Activated naive CD8-positive, alpha-beta T cell treated with anti-CD3 and anti-CD28 coated beads, Interleukin-2, amount 10 ng/mL, durations not matched to agents 7 days and 5 days (primary cell): ENCODE data around the gene ZHX3. TPM values are rescaled to one million over a fixed set of nuclear protein-coding genes. Genes with fewer than 3 reads are reported as not detected.

Source experiments
- ATAC-seq: fragments of 150-1000 bp; cut with Tn5 transposase; one replicate; pipeline ENCODE4 v1.10.0; 2021; ENCODE audit warnings: low read depth, moderate library complexity
- POLR2A ChIA-PET: fragments of 350-600 bp; sonication (Branson Sonifier 250); formaldehyde crosslinking; loops from one replicate; lab custom pipeline; 2021; ENCODE audit warnings: antibody characterized with exemption; lab: Charles Lee
- DNase-seq: peaks from one replicate; pipeline ENCODE4 v3.0.0; 2021
- H3K27ac Mint-ChIP-seq: one replicate; pipeline ENCODE4 v1.8.0; 2022; ENCODE audit warnings: mild to moderate bottlenecking, mixed read lengths
- H3K27me3 Mint-ChIP-seq: one replicate; pipeline ENCODE4 v1.8.0; 2022; ENCODE audit warnings: mild to moderate bottlenecking, moderate library complexity, mixed read lengths
- H3K36me3 Mint-ChIP-seq: one replicate; pipeline ENCODE4 v1.8.0; 2021; ENCODE audit warnings: mild to moderate bottlenecking, mixed read lengths
- H3K4me1 Mint-ChIP-seq: one replicate; pipeline ENCODE4 v1.8.0; 2021; ENCODE audit warnings: mixed read lengths
- H3K4me3 Mint-ChIP-seq: one replicate; pipeline ENCODE4 v1.8.0; 2022; ENCODE audit warnings: mild to moderate bottlenecking, moderate library complexity, mixed read lengths
- H3K9me3 Mint-ChIP-seq: one replicate; pipeline ENCODE4 v1.8.0; 2021; ENCODE audit warnings: mixed read lengths
- total RNA-seq, 2 experiments: library from RNA; stranded (reverse); gene quantifications; one replicate each; pipeline ENCODE4 v1.2.3, GENCODE V29; 2021

Gene ZHX3
- total RNA-seq, 2 experiments from 2014 or later, result 12.3 to 17.1 TPM

DNA sequence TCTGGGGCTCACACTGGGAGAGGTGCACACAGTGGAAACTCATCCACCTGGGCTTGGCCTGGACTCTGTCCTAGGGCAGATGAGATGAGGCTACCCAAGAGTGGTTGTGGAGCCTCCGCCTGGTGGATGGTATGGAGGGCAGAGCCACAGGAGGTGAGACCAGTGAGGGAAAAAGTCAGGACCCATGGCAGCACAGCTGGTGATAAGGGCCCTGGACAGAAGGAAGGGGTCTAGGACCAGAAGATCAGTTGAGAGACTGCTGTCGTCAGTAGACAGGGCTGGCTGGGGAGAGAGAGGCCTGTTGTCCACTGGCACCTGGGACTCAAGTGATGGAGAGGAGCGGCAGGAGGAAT lies 150.4 kb downstream of the ZHX3 start:
- Mint-ChIP-seq H3K4me3 (no peak overlapping the region), H3K9me3 (no peaks in the 10 kb centered on the region), H3K27me3 (no peaks in the 10 kb centered on the region), H3K27ac (peak overlapping the region; percentile 68), H3K36me3 (peaks cover 55% of the 10 kb centered on the region), H3K4me1 (peaks cover 52% of the 10 kb centered on the region)
- POLR2A ChIA-PET, result interaction anchor here (0.8 to 5.4 kb wide), 4 partner anchors 9 to 26 kb away, joined by 3 to 36 read pairs (median 3); no protein-coding TSS in a partner anchor
- DNase-seq, result peak; percentile 24
- no peak for ATAC-seq

- no peaks in the 10 kb centered on the region for H3K27me3 Mint-ChIP-seq
Observed at GRCh38 chr20:41166201-41167117, 151.1 kb downstream of the ZHX3 start.

DNA sequence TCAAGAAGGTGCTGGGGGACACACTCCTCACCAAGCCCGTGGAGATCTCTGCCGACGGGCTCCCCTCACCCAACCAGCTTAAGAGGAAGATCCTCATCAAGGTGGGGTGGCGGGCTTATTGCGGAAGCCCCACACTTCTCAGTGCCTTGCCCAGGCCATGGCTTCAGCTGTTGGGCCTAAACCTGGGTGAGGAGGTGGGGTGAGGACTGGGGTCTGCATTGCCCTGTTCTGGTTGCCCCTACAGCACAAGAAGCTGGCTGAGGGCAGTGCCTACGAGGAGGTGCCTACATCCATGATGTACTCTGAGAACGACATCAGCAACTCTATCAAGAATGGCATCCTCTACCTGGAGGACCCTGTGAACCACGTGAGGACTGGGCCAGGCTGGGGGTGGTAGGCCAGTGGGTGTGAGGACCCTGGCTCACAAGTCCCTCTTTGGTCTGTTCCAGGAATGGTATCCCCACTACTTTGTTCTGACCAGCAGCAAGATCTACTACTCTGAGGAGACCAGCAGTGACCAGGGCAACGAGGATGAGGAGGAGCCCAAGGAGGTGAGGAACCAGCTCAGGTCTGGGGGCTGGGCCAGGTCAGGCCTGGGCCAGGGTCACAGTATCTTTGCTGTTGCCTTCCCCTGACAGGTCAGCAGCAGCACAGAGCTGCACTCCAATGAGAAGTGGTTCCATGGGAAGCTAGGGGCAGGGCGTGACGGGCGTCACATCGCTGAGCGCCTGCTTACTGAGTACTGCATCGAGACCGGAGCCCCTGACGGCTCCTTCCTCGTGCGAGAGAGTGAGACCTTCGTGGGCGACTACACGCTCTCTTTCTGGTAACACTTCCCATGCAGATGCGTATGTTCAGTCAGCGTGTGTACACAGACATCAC lies 152.3 kb downstream of the ZHX3 start:
- H3K36me3 Mint-ChIP-seq, result peaks cover 56% of the 10 kb centered on the region
- DNase-seq (no peak), ATAC-seq (no peak)
- H3K4me3 Mint-ChIP-seq, result no peak overlapping the region
- POLR2A ChIA-PET, result interaction anchor here (0.6 to 1.5 kb wide), 4 partner anchors 23 to 27 kb away, joined by 3 to 4 read pairs (median 3); no protein-coding TSS in a partner anchor
- H3K4me1 Mint-ChIP-seq, result peaks cover 62% of the 10 kb centered on the region
- H3K27ac Mint-ChIP-seq, result no peak overlapping the region
- H3K9me3 Mint-ChIP-seq, result no peaks in the 10 kb centered on the region
- no peaks in the 10 kb centered on the region for H3K27me3 Mint-ChIP-seq

More at GRCh38 chr20:41166201-41167117, 151.1 kb downstream of the ZHX3 start:
- H3K36me3 Mint-ChIP-seq, result peaks cover 54% of the 10 kb centered on the region
- peak; percentile 22 for DNase-seq
- ATAC-seq, result no peak
- H3K4me1 Mint-ChIP-seq, result peaks cover 53% of the 10 kb centered on the region
- H3K27ac Mint-ChIP-seq, result peak overlapping the region; percentile 68
- no peaks in the 10 kb centered on the region for H3K9me3 Mint-ChIP-seq
- POLR2A ChIA-PET, result interaction anchor here (1.0 to 5.4 kb wide), 4 partner anchors 8 to 27 kb away, joined by 3 to 36 read pairs (median 4); no protein-coding TSS in a partner anchor
- H3K4me3 Mint-ChIP-seq, result no peak overlapping the region

DNA sequence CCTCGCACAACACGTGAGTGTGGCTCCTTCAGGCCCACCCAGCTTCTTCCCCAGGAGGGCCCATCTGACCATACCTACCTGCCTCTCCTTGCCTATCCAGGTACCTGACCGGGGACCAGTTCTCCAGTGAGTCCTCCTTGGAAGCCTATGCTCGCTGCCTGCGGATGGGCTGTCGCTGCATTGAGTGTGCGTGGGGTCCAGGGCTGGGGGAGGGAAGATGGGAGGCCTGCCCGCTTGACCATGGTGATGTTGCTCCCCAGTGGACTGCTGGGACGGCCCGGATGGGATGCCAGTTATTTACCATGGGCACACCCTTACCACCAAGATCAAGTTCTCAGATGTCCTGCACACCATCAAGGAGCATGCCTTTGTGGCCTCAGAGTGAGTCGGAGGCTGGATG lies 153.7 kb downstream of the ZHX3 start:
- Mint-ChIP-seq H3K4me1 (peaks cover 70% of the 10 kb centered on the region), H3K9me3 (no peaks in the 10 kb centered on the region), H3K27ac (no peak overlapping the region), H3K4me3 (no peak overlapping the region), H3K36me3 (peaks cover 66% of the 10 kb centered on the region), H3K27me3 (no peaks in the 10 kb centered on the region)
- ATAC-seq (no peak), DNase-seq (no peak)
- POLR2A ChIA-PET, result interaction anchor here (1.2 to 15.7 kb wide), 2 partner anchors 9 to 22 kb away, joined by 4 to 505 read pairs; partner anchors contain the start of gene PLCG1

- Mint-ChIP-seq H3K27ac (peak overlapping the region; percentile 78), H3K4me1 (peaks cover 73% of the 10 kb centered on the region), H3K27me3 (no peaks in the 10 kb centered on the region), H3K4me3 (peak overlapping the region; percentile 62), H3K9me3 (no peaks in the 10 kb centered on the region), H3K36me3 (peaks cover 69% of the 10 kb centered on the region)
- DNase-seq, result no peak
- POLR2A ChIA-PET, result interaction anchor here (0.7 to 15.7 kb wide), 3 partner anchors 8 to 20 kb away, joined by 4 to 505 read pairs (median 8); partner anchors contain the start of gene PLCG1
- no peak for ATAC-seq
Observed at GRCh38 chr20:41162396-41162795, 155.1 kb downstream of the ZHX3 start.

DNA sequence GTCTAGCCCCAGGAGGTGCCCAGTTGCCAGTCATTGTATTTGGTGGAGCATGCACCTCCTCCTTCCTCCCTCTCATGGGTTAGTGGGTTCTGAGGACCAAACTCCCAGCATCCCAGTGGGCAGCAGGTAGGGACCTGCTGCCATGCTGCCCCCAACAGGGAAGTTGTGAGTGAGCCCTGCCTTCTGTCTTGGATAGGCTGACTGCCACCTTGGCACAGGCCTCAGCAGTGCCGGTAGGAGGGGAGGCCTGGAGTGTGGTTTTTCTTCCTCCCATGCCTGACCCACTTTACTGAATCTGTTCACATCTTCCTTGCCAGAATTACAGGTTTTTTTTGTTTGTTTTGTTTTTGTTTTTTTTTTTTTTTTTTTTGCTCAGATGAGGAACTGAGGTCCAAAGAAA lies 155.6 kb downstream of the ZHX3 start:
- H3K4me3 Mint-ChIP-seq, result peak overlapping the region; percentile 62
- POLR2A ChIA-PET, result interaction anchor here (0.7 to 15.7 kb wide), 2 partner anchors 10 to 20 kb away, joined by 8 to 505 read pairs; partner anchors contain the start of gene PLCG1

DNA sequence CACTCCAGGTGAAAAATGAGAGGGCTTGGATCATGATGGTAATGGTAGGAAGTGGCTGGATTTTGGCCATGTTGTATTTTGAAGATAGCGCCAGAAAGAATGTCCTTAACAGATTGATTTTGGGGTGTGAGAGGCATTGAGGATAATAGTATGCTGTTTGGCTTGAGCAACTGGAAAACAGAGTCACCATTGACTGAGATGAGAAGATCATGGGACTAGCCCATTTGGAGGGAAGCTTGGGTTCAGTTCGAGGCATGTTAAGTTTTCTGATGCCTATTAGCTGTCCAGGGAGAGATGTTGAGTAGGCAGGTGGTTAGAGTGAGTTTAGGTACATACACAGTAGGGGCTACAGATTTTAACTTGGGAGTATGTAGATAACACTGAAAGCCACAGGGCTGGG lies 156.8 kb downstream of the ZHX3 start:
- POLR2A ChIA-PET, result interaction anchor here (1.3 to 15.7 kb wide), 3 partner anchors 12 to 19 kb away, joined by 3 to 505 read pairs (median 5); partner anchors contain the start of gene PLCG1
- Mint-ChIP-seq H3K4me3 (peak overlapping the region; percentile 91), H3K9me3 (no peaks in the 10 kb centered on the region), H3K36me3 (peaks cover 56% of the 10 kb centered on the region), H3K27me3 (no peaks in the 10 kb centered on the region), H3K4me1 (peaks cover 75% of the 10 kb centered on the region), H3K27ac (peak overlapping the region; percentile 99)
- ATAC-seq (no peak), DNase-seq (no peak)

More for the DNA sequence above, 155.6 kb downstream of the ZHX3 start:
- ATAC-seq (no peak), DNase-seq (no peak)
- H3K27me3 Mint-ChIP-seq, result no peaks in the 10 kb centered on the region
- no peaks in the 10 kb centered on the region for H3K9me3 Mint-ChIP-seq
- H3K27ac Mint-ChIP-seq, result peak overlapping the region; percentile 76
- peaks cover 72% of the 10 kb centered on the region for H3K4me1 Mint-ChIP-seq
- peaks cover 64% of the 10 kb centered on the region for H3K36me3 Mint-ChIP-seq

- Mint-ChIP-seq H3K4me3 (peak overlapping the region; percentile 91), H3K27ac (peak overlapping the region; percentile 99), H3K27me3 (no peaks in the 10 kb centered on the region), H3K9me3 (no peaks in the 10 kb centered on the region), H3K4me1 (peaks cover 80% of the 10 kb centered on the region), H3K36me3 (peaks cover 50% of the 10 kb centered on the region)
- ATAC-seq, result no peak
- POLR2A ChIA-PET, result interaction anchor here (0.6 to 15.7 kb wide), 5 partner anchors 9 to 178 kb away, joined by 3 to 505 read pairs (median 5); partner anchors contain the start of gene PLCG1
- DNase-seq, result no peak
Observed at GRCh38 chr20:41159547-41159946, 158.0 kb downstream of the ZHX3 start.

- peak overlapping the region; percentile 91 for H3K4me3 Mint-ChIP-seq
- H3K4me1 Mint-ChIP-seq, result peaks cover 82% of the 10 kb centered on the region
- ATAC-seq (no peak), DNase-seq (no peak)
- H3K9me3 Mint-ChIP-seq, result no peaks in the 10 kb centered on the region
- H3K27ac Mint-ChIP-seq, result peak overlapping the region; percentile 99
- H3K36me3 Mint-ChIP-seq, result peaks cover 45% of the 10 kb centered on the region
- H3K27me3 Mint-ChIP-seq, result no peaks in the 10 kb centered on the region
- POLR2A ChIA-PET, result interaction anchor here (1.1 to 15.7 kb wide), 5 partner anchors 11 to 74 kb away, joined by 3 to 505 read pairs (median 11); partner anchors contain the start of gene PLCG1
Observed at GRCh38 chr20:41158082-41158625, 159.4 kb downstream of the ZHX3 start.

- Mint-ChIP-seq H3K4me1 (peaks cover 92% of the 10 kb centered on the region), H3K36me3 (peaks cover 37% of the 10 kb centered on the region), H3K9me3 (no peaks in the 10 kb centered on the region), H3K27ac (peak overlapping the region; percentile 99), H3K27me3 (no peaks in the 10 kb centered on the region), H3K4me3 (peak overlapping the region; percentile 91)
- no peak for ATAC-seq
- POLR2A ChIA-PET, result interaction anchor here (1.1 to 15.7 kb wide), 3 partner anchors 7 to 13 kb away, joined by 3 to 505 read pairs (median 4); partner anchors contain the start of gene PLCG1
- no peak for DNase-seq
Observed at GRCh38 chr20:41155261-41155660, 162.3 kb downstream of the ZHX3 start.

- Mint-ChIP-seq H3K36me3 (peaks cover 31% of the 10 kb centered on the region), H3K4me1 (peaks cover 90% of the 10 kb centered on the region), H3K27ac (peak overlapping the region; percentile 99), H3K9me3 (no peaks in the 10 kb centered on the region), H3K4me3 (peak overlapping the region; percentile 91), H3K27me3 (no peaks in the 10 kb centered on the region)
- POLR2A ChIA-PET, result interaction anchor here (1.1 to 15.7 kb wide), 3 partner anchors 8 to 12 kb away, joined by 3 to 505 read pairs (median 4); partner anchors contain the start of gene PLCG1
- no peak for DNase-seq
- no peak for ATAC-seq
Observed at GRCh38 chr20:41154436-41155176, 162.9 kb downstream of the ZHX3 start.
